K562 (cell line): ENCODE results near the gene CBX4. TPM values are rescaled to one million over a fixed set of nuclear protein-coding genes. Genes with fewer than 3 reads are reported as not detected.

ENCODE experiments used
- AFF4 ChIP-seq: sonication (generic); formaldehyde crosslinking; IDR thresholded peaks from 2 replicates; pipeline ENCODE4 v1.8.0; 2023; ENCODE audit warnings: mild to moderate bottlenecking, missing genetic modification reagents
- C11orf30 ChIP-seq: fragments of 450-650 bp; IDR thresholded peaks from 2 replicates; pipeline ENCODE4 v1.6.1; 2016; ENCODE audit warnings: low read depth, mild to moderate bottlenecking
- CEBPB ChIP-seq: fragments of 450-650 bp; IDR thresholded peaks from 2 replicates; pipeline ENCODE4 v1.6.1; 2016; ENCODE audit warnings: missing genetic modification characterization, missing compliant biosample characterization
- ELK1 ChIP-seq: sonication (generic); formaldehyde crosslinking; IDR thresholded peaks from 2 replicates; pipeline ENCODE4 v1.8.1; 2022; ENCODE audit warnings: missing genetic modification reagents
- HDAC8 ChIP-seq: fragments of 450-650 bp; IDR thresholded peaks from 2 replicates; pipeline ENCODE4 v1.6.1; 2016; ENCODE audit warnings: mild to moderate bottlenecking, missing genetic modification characterization, moderate library complexity, missing compliant biosample characterization
- HNRNPUL1 ChIP-seq: fragments of 200-400 bp; formaldehyde crosslinking; IDR thresholded peaks from 2 replicates; pipeline ENCODE4 v1.6.1; 2017; ENCODE audit warnings: low read length
- KDM5B ChIP-seq: fragments of 200-600 bp; sonication (generic); IDR thresholded peaks from 2 replicates; pipeline ENCODE4 v1.6.1; 2012; ENCODE audit warnings: low read depth, mild to moderate bottlenecking, moderate library complexity, low read length, control low read depth, inconsistent platforms; ENCODE audit not compliant: insufficient replicate concordance
- MAFG ChIP-seq: fragments of 450-650 bp; conservative IDR thresholded peaks from 2 replicates; pipeline ENCODE4 v1.6.1; 2016; ENCODE audit warnings: missing genetic modification characterization, missing compliant biosample characterization
- RB1 ChIP-seq: fragments of 450-650 bp; IDR thresholded peaks from 2 replicates; pipeline ENCODE4 v1.6.1; 2017; ENCODE audit warnings: low read depth, mild to moderate bottlenecking
- SIX5 ChIP-seq, 2 experiments: IDR thresholded peaks; 2 replicates each; pipeline ENCODE4 v1.6.1; 2011; ENCODE audit warnings: low read length in 2 of 2, borderline replicate concordance in 1 of 2, low read depth in 1 of 2, mild to moderate bottlenecking in 1 of 2, moderate library complexity in 1 of 2; ENCODE audit not compliant: insufficient read depth in 1 of 2
- SOX6 ChIP-seq: fragments of 450-650 bp; IDR thresholded peaks from 2 replicates; pipeline ENCODE4 v1.6.1; 2014; ENCODE audit warnings: mild to moderate bottlenecking
- ZBTB5 ChIP-seq: fragments of 450-650 bp; IDR thresholded peaks from 2 replicates; pipeline ENCODE4 v1.6.1; 2017; ENCODE audit warnings: antibody characterized with exemption
- ZNF140 ChIP-seq: fragments of 250-450 bp; sonication (Bioruptor Pico); IDR thresholded peaks from 2 replicates; pipeline ENCODE4 v1.8.0; 2021; ENCODE audit warnings: moderate library complexity, mild to moderate bottlenecking, inconsistent platforms
- ZNF395 ChIP-seq: fragments of 200-800 bp; sonication (Bioruptor generic); IDR thresholded peaks from 2 replicates; pipeline ENCODE4 v1.6.1; 2017; ENCODE audit warnings: missing genetic modification characterization, missing compliant biosample characterization
- ZNF431 ChIP-seq: sonication (generic); formaldehyde crosslinking; IDR thresholded peaks from 2 replicates; pipeline ENCODE4 v1.8.0; 2022; ENCODE audit warnings: mild to moderate bottlenecking, missing genetic modification reagents
- ZNF512 ChIP-seq: IDR thresholded peaks from 2 replicates; pipeline ENCODE4 v1.6.1; 2016; ENCODE audit warnings: missing genetic modification characterization, missing compliant biosample characterization
- ZNF668 ChIP-seq: fragments of 250-450 bp; sonication (Bioruptor Pico); IDR thresholded peaks from 2 replicates; pipeline ENCODE4 v1.8.0; 2022; ENCODE audit warnings: mild to moderate bottlenecking, inconsistent platforms
- polyA plus RNA-seq, 8 experiments: library from polyadenylated mRNA; depleted of rRNA in 4 of 8; stranded (reverse) in 5 of 8; unstranded in 3 of 8; fragments of >200 nt; fragmentation: Nextera tagmentation in 2 of 8; fragmentation: Illumina TruSeq in 1 of 8; extraction: Ambion mirVana in 2 of 8; extraction: Trizol in 1 of 8; gene quantifications; 2 replicates each; pipeline versions ENCODE4 v1.2.1 to v1.2.3, GENCODE V29; 2011 to 2014; ENCODE audit warnings: inconsistent platforms in 1 of 8, missing spikeins in 1 of 8
- total RNA-seq, 7 experiments: library from RNA; depleted of rRNA in 6 of 7; stranded (reverse); fragments of >200 nt in 6 of 7; fragmentation: Illumina TruSeq in 2 of 7; extraction: Trizol in 2 of 7; gene quantifications; 2 replicates each; pipeline versions ENCODE4 v1.2.1 to v1.2.3, GENCODE V29; 2011 to 2021; ENCODE audit warnings: low replicate concordance in 1 of 7

Gene CBX4
- total and polyA plus RNA-seq, 9 of the 15 experiments (the other 6 are each of a cell fraction or from before 2014, with no cell fraction given): 0.98 to 50.5 (median 10.0) TPM

- TF ChIP-seq AFF4 (CRISPR knock-in tag) (no peak), HDAC8 (tag) (no peak), ZNF668 (CRISPR knock-in tag) (no peak), ZNF140 (no peak), ELK1 (CRISPR knock-in tag) (no peak), ZNF431 (CRISPR knock-in tag) (no peak), RB1 (no peak), ZNF395 (peak; percentile 88; the same call in 1 of the 2 replicates), C11orf30 (no peak), KDM5B (no peak), SOX6 (no peak), HNRNPUL1 (no peak), CEBPB (no peak), MAFG (tag) (no peak), ZNF512 (tag) (no peak), SIX5 (IDR thresholded peaks at IDR 0.05; ENCODE audit: borderline replicate concordance in 1 of 2, insufficient read depth in 1 of 2, low read depth in 1 of 2, low read length in 2 of 2) (no peak), ZBTB5 (no peak)
Observed at GRCh38 chr17:79831265-79832217, 7.7 kb downstream of the CBX4 start (continued).
